HG02623 (cell line): ENCODE data around the gene NECAB2.

Source experiments
- ATAC-seq: cut with Tn5 transposase; IDR thresholded peaks from one replicate; pipeline ENCODE4 v1.9.1; 2021; ENCODE audit warnings: moderate library complexity; ENCODE audit not compliant: unreplicated experiment

Gene NECAB2

DNA sequence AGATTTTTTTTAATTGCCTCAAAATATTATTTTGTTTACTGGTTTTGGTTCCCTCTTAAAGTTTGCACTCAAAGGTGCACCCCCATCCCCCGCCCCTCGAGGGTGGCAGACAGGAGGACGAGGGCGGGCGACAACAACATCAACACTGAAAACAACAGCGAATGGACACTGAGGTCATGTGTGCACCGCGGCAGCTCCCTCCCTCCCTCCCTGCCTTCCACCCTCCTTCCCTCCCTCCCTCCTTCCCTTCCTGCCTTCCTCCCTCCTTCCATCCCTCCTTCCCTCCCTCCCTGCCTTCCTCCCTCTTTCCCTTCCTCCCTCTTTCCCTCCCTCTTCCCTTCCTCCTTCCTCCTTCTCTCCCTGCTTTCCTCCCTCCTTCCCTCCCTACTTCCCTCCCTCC lies 16.5 kb upstream of the NECAB2 start:
- ATAC-seq: no peak

DNA sequence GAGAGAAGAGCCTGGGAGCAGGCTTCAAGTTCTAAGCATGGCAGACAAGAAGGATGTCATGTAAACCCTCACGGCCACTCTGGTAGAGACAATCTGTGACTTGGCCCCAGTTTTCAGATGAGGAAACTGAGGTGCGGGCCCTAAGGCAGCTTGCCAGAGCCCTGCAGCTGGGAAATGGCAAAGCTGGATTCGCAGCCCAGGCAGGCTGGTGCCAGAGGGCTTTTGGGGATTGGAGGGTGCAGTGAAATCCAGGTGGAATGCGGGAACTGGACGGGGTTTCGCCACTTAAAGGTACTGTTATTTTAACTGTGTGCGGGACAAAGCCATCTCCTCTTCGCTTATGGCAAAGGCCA lies 15.5 kb upstream of the NECAB2 start:
- ATAC-seq: no peak

- ATAC-seq: peak; percentile 81
Measured at GRCh38 chr16:83952940-83953795, 14.9 kb upstream of the NECAB2 start, which contains the start of gene OSGIN1. Gene OSGIN1, plus strand, starts transcription at chr16:83953240. Its CDS starts 4,432 bp downstream, at chr16:83957672.

DNA sequence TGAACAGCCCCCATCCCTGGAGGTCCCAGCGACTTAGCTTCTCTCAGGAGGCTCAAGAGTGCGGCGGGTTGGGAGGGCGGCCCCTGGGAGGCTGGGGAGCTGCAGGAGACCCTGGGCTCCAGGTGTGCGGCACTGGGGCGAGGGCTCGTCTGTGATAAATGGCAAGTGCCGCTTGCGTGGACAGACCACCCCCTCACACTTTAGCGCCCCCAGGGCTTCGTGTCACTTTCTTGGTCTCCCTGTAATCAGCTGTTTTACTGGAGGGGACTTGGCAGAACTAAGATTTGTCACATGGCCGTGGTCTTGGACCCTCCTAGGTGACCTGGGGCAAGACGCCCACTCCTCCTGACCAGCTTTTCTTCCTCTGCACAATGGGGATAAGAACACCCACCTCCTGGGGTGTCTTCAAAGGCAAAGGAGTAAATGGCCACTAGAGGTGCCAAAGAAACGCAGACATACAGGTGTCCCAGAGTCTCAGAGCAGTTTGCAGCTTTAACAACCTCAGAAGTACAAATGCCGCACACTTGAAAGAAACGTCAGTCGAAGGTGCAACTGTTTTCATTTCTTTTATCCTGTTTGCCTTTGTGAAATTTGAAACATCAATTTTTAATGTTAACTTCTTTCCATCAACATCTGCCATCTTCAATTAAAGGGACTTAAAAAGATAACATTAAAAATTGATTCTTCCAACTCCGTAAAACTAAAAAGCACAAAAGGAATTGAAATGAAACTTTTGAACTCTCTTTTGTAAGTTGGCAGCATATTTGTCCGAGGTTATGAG lies 14.1 kb upstream of the NECAB2 start:
- no peak for ATAC-seq

GRCh38 chr16:83954577-83955016 lies 13.4 kb upstream of the NECAB2 start:
- no peak for ATAC-seq

DNA sequence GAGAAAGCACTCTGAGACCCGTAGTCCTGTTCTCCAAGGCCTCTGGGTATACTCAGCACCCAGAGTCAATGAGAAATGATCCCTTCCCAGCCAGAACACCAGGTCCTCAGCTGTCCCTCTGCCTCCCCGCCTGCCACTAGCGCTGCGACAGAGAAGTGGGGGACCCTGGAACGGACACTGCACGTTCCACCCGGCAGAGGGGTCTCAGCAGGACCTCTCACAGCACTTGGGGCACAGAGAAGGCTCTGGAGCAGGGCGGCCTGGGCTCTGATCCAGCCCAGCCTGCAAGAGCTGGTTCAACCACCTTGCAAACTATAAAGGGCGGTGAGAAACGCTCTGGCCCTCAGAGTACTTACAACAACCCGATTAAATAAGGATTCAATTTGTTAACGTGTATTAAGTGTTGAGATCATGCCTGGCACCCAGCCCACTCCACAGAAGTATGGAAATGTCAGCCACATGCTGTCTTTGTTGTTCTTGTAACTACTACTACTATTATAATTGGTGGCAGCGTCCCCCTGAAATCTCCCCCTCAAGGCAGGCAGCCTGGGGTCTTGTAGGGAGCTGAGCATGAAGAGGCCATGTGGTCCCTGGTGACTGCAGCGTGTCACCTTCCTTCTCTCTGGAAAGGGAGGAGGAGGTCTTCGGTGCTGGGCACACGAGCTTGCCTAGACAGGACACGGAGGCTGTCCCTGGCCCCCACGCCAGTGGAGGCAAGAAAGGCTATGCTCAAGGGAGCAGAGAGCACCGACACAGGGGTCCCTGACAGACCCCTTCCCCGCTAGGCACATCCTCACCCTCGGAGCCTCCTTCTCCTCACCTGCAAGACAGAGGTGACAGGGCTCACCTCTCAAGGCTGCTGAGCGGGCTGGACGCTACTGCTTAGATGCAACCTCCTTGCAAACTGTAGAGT lies 12.6 kb upstream of the NECAB2 start:
- ATAC-seq: no peak

GRCh38 chr16:83956336-83957289 lies 11.4 kb upstream of the NECAB2 start:
- no peak for ATAC-seq

DNA sequence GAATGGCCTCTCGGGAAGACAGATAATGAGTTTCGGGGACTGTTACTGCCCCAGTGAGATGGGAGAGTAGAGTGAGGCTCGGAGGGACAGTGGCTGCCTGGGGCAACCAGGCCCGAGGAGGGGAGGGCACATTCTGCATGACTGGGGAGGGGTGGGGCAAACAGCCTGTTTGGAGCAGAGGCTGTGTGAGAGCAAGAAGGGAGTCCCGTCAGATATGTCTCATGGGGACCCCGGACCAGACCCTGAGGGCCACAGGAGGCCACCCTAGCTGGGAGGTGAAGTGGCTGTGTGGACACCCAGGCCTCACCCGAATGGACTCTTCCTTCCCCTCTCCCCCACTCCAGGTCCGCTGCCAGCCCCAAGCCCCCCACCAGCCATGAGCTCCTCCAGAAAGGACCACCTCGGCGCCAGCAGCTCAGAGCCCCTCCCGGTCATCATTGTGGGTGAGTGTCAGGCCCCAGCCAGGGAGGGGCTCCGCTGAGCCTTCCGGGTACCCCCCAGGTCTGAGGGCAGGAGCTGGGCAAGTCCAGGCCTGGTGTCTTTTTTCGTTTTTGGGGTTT lies 10.7 kb upstream of the NECAB2 start:
- ATAC-seq: no peak

GRCh38 chr16:83958137-83958845 lies 9.8 kb upstream of the NECAB2 start:
- no peak for ATAC-seq

- ATAC-seq: no peak
Measured at GRCh38 chr16:83958846-83959565, 9.0 kb upstream of the NECAB2 start.

DNA sequence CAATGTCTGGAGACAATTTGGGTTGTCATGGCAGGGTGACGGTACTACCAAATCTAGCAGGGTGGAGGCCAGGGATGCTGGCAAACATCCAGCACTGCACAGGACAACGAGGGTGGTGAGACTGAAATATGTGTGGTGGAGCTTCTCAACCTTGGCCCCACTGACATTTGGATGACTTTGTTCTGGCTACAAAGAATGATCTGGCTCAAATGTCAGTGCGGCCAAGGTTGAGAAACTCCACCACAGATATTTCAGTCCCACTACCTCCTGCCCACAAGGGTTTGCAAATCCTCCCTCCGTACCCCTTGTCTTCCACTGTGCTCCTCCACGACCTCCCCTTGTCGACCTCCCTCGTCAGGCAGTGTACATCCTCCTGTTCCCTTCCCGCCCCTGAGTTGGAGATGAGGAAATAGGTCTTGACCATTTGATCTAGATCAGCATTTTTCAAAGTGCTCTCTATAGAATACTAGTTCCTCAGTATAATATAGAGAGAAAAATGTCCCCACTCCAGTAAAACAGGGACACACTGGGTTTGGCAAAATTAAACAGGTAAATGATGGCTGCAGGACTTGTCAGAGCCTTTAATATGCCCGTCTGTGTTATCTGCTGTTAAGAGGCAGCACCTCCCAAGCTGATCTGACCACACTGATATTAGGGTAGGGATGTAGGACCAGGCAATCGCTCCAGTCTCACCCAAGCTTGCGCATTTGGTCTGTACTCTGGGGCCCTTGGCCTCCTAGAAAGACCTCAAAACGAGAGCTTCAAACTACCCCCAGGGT lies 8.2 kb upstream of the NECAB2 start:
- ATAC-seq: no peak

DNA sequence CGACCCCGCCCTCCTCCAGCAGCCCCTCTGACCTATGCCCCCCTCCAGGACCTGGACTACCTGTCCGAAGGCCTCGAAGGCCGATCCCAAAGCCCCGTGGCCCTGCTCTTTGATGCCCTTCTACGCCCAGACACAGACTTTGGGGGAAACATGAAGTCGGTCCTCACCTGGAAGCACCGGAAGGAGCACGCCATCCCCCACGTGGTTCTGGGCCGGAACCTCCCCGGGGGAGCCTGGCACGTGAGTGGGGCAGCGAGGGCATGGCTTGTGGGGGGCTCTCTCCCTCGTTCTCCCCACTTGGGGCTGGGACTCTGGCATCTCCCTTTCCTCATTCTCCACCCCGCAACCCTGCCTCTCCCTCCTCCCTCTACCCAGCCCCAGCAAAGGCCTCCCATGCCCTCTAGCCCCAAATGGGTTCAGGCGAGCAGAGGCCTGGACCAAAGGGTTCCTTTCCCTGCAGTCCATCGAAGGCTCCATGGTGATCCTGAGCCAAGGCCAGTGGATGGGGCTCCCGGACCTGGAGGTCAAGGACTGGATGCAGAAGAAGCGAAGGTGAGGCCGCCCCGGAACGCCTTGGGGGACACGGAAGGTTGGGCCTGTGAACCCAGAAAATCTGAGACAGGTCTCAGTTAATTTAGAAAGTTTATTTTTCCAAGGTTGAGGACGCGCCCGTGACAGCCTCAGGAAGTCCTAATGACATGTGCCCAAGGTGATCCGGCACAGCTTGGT lies 7.4 kb upstream of the NECAB2 start:
- no peak for ATAC-seq

DNA sequence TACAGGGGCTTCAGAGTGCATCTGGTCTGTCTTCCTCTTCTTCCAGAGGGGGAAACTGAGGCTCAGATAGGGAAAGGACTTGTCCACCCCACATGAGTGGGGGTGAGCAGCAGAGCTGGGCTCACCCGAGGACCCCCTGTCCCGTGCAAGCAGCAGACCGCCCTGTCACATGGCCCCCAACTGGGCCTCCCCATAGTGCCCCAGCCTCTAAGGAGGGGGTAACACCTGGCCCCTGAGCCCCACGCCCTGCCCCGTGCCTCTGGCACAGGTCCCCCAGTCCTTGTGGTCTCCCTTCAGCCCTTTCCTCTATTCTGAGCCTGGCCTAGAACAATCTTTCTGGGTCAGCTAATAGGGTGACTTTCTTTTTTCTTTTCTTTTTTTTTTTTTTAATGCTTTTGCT lies 6.5 kb upstream of the NECAB2 start:
- ATAC-seq: no peak

GRCh38 chr16:83963277-83964119 lies 4.5 kb upstream of the NECAB2 start:
- no peak for ATAC-seq

DNA sequence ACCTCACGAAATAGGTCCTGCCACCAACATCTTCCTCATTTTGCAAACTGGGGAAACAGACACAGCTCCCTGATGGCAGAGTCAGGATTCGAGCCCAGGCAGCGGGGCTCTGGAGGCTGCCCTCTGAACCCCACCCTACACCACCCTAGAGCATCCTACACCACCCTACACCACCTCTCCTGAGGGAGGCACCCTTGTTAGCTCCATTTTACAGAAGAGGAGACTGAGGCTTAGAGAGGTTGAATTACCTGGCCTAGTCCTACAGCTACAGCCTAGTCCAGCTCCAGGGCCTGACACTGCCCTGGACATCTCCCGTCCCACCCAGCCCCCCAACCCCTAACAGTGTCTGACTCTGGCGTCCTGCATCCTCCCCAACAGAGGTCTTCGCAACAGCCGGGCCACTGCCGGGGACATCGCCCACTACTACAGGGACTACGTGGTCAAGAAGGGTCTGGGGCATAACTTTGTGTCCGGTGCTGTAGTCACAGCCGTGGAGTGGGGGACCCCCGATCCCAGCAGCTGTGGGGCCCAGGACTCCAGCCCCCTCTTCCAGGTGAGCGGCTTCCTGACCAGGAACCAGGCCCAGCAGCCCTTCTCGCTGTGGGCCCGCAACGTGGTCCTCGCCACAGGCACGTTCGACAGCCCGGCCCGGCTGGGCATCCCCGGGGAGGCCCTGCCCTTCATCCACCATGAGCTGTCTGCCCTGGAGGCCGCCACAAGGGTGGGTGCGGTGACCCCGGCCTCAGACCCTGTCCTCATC lies 3.2 kb upstream of the NECAB2 start:
- no peak for ATAC-seq
